Measurements from ENCODE around the gene GGA1.

GGA1 gene

GRCh38 chr22:37621352-37621860 lies 12.8 kb downstream of the GGA1 start:
- Histone ChIP-seq H3K27me3 (replicated peaks; ENCODE audit: control insufficient read depth, insufficient read depth, low read length, poor library complexity, severe bottlenecking) (no peaks in the 10 kb centered on the region), H3K9me3 (ENCODE audit: control insufficient read depth, low read length) (no peaks in the 10 kb centered on the region), H3K4me3 (ENCODE audit: insufficient read depth, low read depth, low read length, poor library complexity, severe bottlenecking) (no peak overlapping the region), H3K36me3 (ENCODE audit: control insufficient read depth, insufficient read depth, low read length) (peaks cover 39% of the 10 kb centered on the region), H3K4me1 (ENCODE audit: control insufficient read depth, insufficient read depth, low read length, poor library complexity, severe bottlenecking) (peaks cover 20% of the 10 kb centered on the region), H3K27ac (ENCODE audit: insufficient read depth, low read length, poor library complexity, severe bottlenecking) (no peak overlapping the region)
- DNase-seq: no peak

GRCh38 chr22:37623075-37624016 lies 14.7 kb downstream of the GGA1 start:
- DNase-seq: peak; percentile 51 to 70 (median 58)
- Histone ChIP-seq H3K4me1 (ENCODE audit: control insufficient read depth, insufficient read depth, low read length, poor library complexity, severe bottlenecking) (peaks cover 39% of the 10 kb centered on the region), H3K36me3 (ENCODE audit: control insufficient read depth, insufficient read depth, low read length) (peaks cover 20% of the 10 kb centered on the region), H3K27me3 (replicated peaks; ENCODE audit: control insufficient read depth, insufficient read depth, low read length, poor library complexity, severe bottlenecking) (no peaks in the 10 kb centered on the region), H3K4me3 (ENCODE audit: insufficient read depth, low read depth, low read length, poor library complexity, severe bottlenecking) (no peak overlapping the region), H3K9me3 (ENCODE audit: control insufficient read depth, low read length) (no peaks in the 10 kb centered on the region), H3K27ac (ENCODE audit: insufficient read depth, low read length, poor library complexity, severe bottlenecking) (peak overlapping the region; percentile 35)

GRCh38 chr22:37624017-37624365 lies 15.4 kb downstream of the GGA1 start:
- H3K4me1 ChIP-seq (ENCODE audit: control insufficient read depth, insufficient read depth, low read length, poor library complexity, severe bottlenecking): peaks cover 44% of the 10 kb centered on the region
- H3K9me3 ChIP-seq (ENCODE audit: control insufficient read depth, low read length): no peaks in the 10 kb centered on the region
- no peak for DNase-seq
- no peaks in the 10 kb centered on the region for H3K27me3 ChIP-seq (replicated peaks; ENCODE audit: control insufficient read depth, insufficient read depth, low read length, poor library complexity, severe bottlenecking)
- H3K36me3 ChIP-seq (ENCODE audit: control insufficient read depth, insufficient read depth, low read length): peaks cover 15% of the 10 kb centered on the region
- H3K27ac ChIP-seq (ENCODE audit: insufficient read depth, low read length, poor library complexity, severe bottlenecking): peak overlapping the region; percentile 35
- H3K4me3 ChIP-seq (ENCODE audit: insufficient read depth, low read depth, low read length, poor library complexity, severe bottlenecking): no peak overlapping the region

- peak overlapping the region; percentile 30 for H3K27ac ChIP-seq (ENCODE audit: insufficient read depth, low read length, poor library complexity, severe bottlenecking)
- DNase-seq: no peak
- no peaks in the 10 kb centered on the region for H3K9me3 ChIP-seq (ENCODE audit: control insufficient read depth, low read length)
- H3K27me3 ChIP-seq (replicated peaks; ENCODE audit: control insufficient read depth, insufficient read depth, low read length, poor library complexity, severe bottlenecking): no peaks in the 10 kb centered on the region
- H3K4me3 ChIP-seq (ENCODE audit: insufficient read depth, low read depth, low read length, poor library complexity, severe bottlenecking): no peak overlapping the region
- peaks cover 11% of the 10 kb centered on the region for H3K36me3 ChIP-seq (ENCODE audit: control insufficient read depth, insufficient read depth, low read length)
- peaks cover 44% of the 10 kb centered on the region for H3K4me1 ChIP-seq (ENCODE audit: control insufficient read depth, insufficient read depth, low read length, poor library complexity, severe bottlenecking)
These were observed 16.2 kb downstream of the GGA1 start for GRCh38 chr22:37624876-37625275.

- Histone ChIP-seq H3K4me3 (ENCODE audit: insufficient read depth, low read depth, low read length, poor library complexity, severe bottlenecking) (no peak overlapping the region), H3K27me3 (replicated peaks; ENCODE audit: control insufficient read depth, insufficient read depth, low read length, poor library complexity, severe bottlenecking) (no peaks in the 10 kb centered on the region), H3K9me3 (ENCODE audit: control insufficient read depth, low read length) (no peaks in the 10 kb centered on the region), H3K4me1 (ENCODE audit: control insufficient read depth, insufficient read depth, low read length, poor library complexity, severe bottlenecking) (peaks cover 44% of the 10 kb centered on the region), H3K27ac (ENCODE audit: insufficient read depth, low read length, poor library complexity, severe bottlenecking) (peak overlapping the region; percentile 59), H3K36me3 (ENCODE audit: control insufficient read depth, insufficient read depth, low read length) (peaks cover 6% of the 10 kb centered on the region)
- DNase-seq: no peak
These were observed 17.1 kb downstream of the GGA1 start for GRCh38 chr22:37625737-37626136.

- H3K36me3 ChIP-seq (ENCODE audit: control insufficient read depth, insufficient read depth, low read length): peaks cover 3% of the 10 kb centered on the region
- no peak for DNase-seq
- H3K27me3 ChIP-seq (replicated peaks; ENCODE audit: control insufficient read depth, insufficient read depth, low read length, poor library complexity, severe bottlenecking): no peaks in the 10 kb centered on the region
- no peak overlapping the region for H3K4me3 ChIP-seq (ENCODE audit: insufficient read depth, low read depth, low read length, poor library complexity, severe bottlenecking)
- H3K4me1 ChIP-seq (ENCODE audit: control insufficient read depth, insufficient read depth, low read length, poor library complexity, severe bottlenecking): peaks cover 44% of the 10 kb centered on the region
- peak overlapping the region; percentile 59 for H3K27ac ChIP-seq (ENCODE audit: insufficient read depth, low read length, poor library complexity, severe bottlenecking)
- no peaks in the 10 kb centered on the region for H3K9me3 ChIP-seq (ENCODE audit: control insufficient read depth, low read length)
These were observed 17.5 kb downstream of the GGA1 start for GRCh38 chr22:37626144-37626543.

- Histone ChIP-seq H3K36me3 (ENCODE audit: control insufficient read depth, insufficient read depth, low read length) (peaks cover 8% of the 10 kb centered on the region), H3K4me1 (ENCODE audit: control insufficient read depth, insufficient read depth, low read length, poor library complexity, severe bottlenecking) (peaks cover 44% of the 10 kb centered on the region), H3K9me3 (ENCODE audit: control insufficient read depth, low read length) (no peaks in the 10 kb centered on the region), H3K27ac (ENCODE audit: insufficient read depth, low read length, poor library complexity, severe bottlenecking) (peak overlapping the region; percentile 59), H3K27me3 (replicated peaks; ENCODE audit: control insufficient read depth, insufficient read depth, low read length, poor library complexity, severe bottlenecking) (no peaks in the 10 kb centered on the region), H3K4me3 (ENCODE audit: insufficient read depth, low read depth, low read length, poor library complexity, severe bottlenecking) (no peak overlapping the region)
- no peak for DNase-seq
These were observed 18.0 kb downstream of the GGA1 start for GRCh38 chr22:37626556-37627075.

- no peak for DNase-seq
- H3K27ac ChIP-seq (ENCODE audit: insufficient read depth, low read length, poor library complexity, severe bottlenecking): peak overlapping the region; percentile 59
- peaks cover 12% of the 10 kb centered on the region for H3K36me3 ChIP-seq (ENCODE audit: control insufficient read depth, insufficient read depth, low read length)
- peaks cover 45% of the 10 kb centered on the region for H3K4me1 ChIP-seq (ENCODE audit: control insufficient read depth, insufficient read depth, low read length, poor library complexity, severe bottlenecking)
- H3K4me3 ChIP-seq (ENCODE audit: insufficient read depth, low read depth, low read length, poor library complexity, severe bottlenecking): no peak overlapping the region
- no peaks in the 10 kb centered on the region for H3K27me3 ChIP-seq (replicated peaks; ENCODE audit: control insufficient read depth, insufficient read depth, low read length, poor library complexity, severe bottlenecking)
- no peaks in the 10 kb centered on the region for H3K9me3 ChIP-seq (ENCODE audit: control insufficient read depth, low read length)
These were observed 18.5 kb downstream of the GGA1 start for GRCh38 chr22:37627121-37627520.

- Histone ChIP-seq H3K27ac (ENCODE audit: insufficient read depth, low read length, poor library complexity, severe bottlenecking) (peak overlapping the region; percentile 59), H3K36me3 (ENCODE audit: control insufficient read depth, insufficient read depth, low read length) (peaks cover 12% of the 10 kb centered on the region), H3K4me1 (ENCODE audit: control insufficient read depth, insufficient read depth, low read length, poor library complexity, severe bottlenecking) (peaks cover 49% of the 10 kb centered on the region), H3K27me3 (replicated peaks; ENCODE audit: control insufficient read depth, insufficient read depth, low read length, poor library complexity, severe bottlenecking) (no peaks in the 10 kb centered on the region), H3K9me3 (ENCODE audit: control insufficient read depth, low read length) (no peaks in the 10 kb centered on the region), H3K4me3 (ENCODE audit: insufficient read depth, low read depth, low read length, poor library complexity, severe bottlenecking) (no peak overlapping the region)
- peak in 1 of 3 donors; percentile 39 for DNase-seq
These were observed 18.9 kb downstream of the GGA1 start for GRCh38 chr22:37627545-37627944.

GRCh38 chr22:37628830-37629229 lies 20.2 kb downstream of the GGA1 start:
- DNase-seq: no peak
- Histone ChIP-seq H3K4me1 (ENCODE audit: control insufficient read depth, insufficient read depth, low read length, poor library complexity, severe bottlenecking) (peaks cover 59% of the 10 kb centered on the region), H3K9me3 (ENCODE audit: control insufficient read depth, low read length) (no peaks in the 10 kb centered on the region), H3K27ac (ENCODE audit: insufficient read depth, low read length, poor library complexity, severe bottlenecking) (peak overlapping the region; percentile 59), H3K36me3 (ENCODE audit: control insufficient read depth, insufficient read depth, low read length) (peaks cover 12% of the 10 kb centered on the region), H3K4me3 (ENCODE audit: insufficient read depth, low read depth, low read length, poor library complexity, severe bottlenecking) (no peak overlapping the region), H3K27me3 (replicated peaks; ENCODE audit: control insufficient read depth, insufficient read depth, low read length, poor library complexity, severe bottlenecking) (no peaks in the 10 kb centered on the region)

Data from effector memory CD4-positive, alpha-beta T cell (primary cell).